Mammary epithelial cell (primary cell): ENCODE measurements around the gene NUP155.

ENCODE experiments used
- CTCF ChIP-seq, 2 donors: IDR thresholded peaks in 1 of 2; conservative IDR thresholded peaks in 1 of 2; 2 replicates each; pipeline ENCODE4 v1.5.1; 2011 to 2012; ENCODE audit warnings: inconsistent platforms in 2 of 2, low read length in 2 of 2, mild to moderate bottlenecking in 2 of 2, control low read depth in 1 of 2, low read depth in 1 of 2; ENCODE audit not compliant: insufficient read depth in 1 of 2; ENCODE audit errors: extremely low read depth in 1 of 2
- EZH2 ChIP-seq: IDR thresholded peaks from 2 replicates; pipeline ENCODE4 v1.6.1; 2012; ENCODE audit warnings: low read length, inconsistent platforms, borderline replicate concordance

- no peak for TF ChIP-seq CTCF (conservative IDR thresholded peaks at IDR 0.05 in 1 of 2, IDR thresholded peaks at IDR 0.05 in 1 of 2; ENCODE audit: extremely low read depth in 1 of 2, insufficient read depth in 1 of 2, low read depth in 1 of 2, low read length in 2 of 2)
- no peak for TF ChIP-seq EZH2
Measured at GRCh38 chr5:37370864-37371726, at the start of gene NUP155.
